DND-41 (cell line): ENCODE results near the gene PRR14L.
"Not testable (repeated sequence)": the region's sequence is repeated elsewhere in the genome, so short reads cannot be mapped to it uniquely, and the experiment has no call there.

Experiments used
- EZH2 ChIP-seq: IDR thresholded peaks from 3 replicates; pipeline ENCODE4 v1.6.1; 2012; ENCODE audit warnings: borderline replicate concordance, low read depth, mild to moderate bottlenecking, moderate library complexity, low read length, inconsistent platforms; ENCODE audit not compliant: severe bottlenecking
- TF ChIP-seq, protein P1 (sequence below): IDR thresholded peaks from 2 replicates; pipeline ENCODE4 v1.5.1; 2012; ENCODE audit warnings: borderline replicate concordance, low read length, moderate library complexity, mild to moderate bottlenecking; ENCODE audit not compliant: poor library complexity, severe bottlenecking; ENCODE audit errors: extremely low read depth

DNA sequence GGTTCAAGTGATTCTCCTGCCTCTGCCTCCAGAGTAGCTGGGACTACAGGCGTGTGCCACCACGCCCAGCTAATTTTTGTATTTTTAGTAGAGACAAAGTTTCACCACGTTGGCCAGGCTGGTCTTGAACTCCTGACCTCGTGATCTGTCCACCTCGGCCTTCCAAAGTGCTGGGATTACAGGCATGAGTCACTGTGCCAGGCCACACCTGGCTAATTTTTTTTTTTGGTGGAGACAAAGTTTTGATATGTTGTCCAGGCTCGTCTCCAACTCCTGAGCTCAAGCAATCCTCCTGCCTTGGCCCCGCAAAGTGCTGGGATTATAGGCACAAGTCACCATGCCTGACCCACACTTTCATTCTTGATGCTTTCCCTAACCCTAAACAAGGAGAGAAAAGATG, 9.6 kb downstream of the PRR14L start:
- TF ChIP-seq, protein P1, sequence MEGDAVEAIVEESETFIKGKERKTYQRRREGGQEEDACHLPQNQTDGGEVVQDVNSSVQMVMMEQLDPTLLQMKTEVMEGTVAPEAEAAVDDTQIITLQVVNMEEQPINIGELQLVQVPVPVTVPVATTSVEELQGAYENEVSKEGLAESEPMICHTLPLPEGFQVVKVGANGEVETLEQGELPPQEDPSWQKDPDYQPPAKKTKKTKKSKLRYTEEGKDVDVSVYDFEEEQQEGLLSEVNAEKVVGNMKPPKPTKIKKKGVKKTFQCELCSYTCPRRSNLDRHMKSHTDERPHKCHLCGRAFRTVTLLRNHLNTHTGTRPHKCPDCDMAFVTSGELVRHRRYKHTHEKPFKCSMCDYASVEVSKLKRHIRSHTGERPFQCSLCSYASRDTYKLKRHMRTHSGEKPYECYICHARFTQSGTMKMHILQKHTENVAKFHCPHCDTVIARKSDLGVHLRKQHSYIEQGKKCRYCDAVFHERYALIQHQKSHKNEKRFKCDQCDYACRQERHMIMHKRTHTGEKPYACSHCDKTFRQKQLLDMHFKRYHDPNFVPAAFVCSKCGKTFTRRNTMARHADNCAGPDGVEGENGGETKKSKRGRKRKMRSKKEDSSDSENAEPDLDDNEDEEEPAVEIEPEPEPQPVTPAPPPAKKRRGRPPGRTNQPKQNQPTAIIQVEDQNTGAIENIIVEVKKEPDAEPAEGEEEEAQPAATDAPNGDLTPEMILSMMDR: not testable (repeated sequence)
- not testable (repeated sequence) for TF ChIP-seq EZH2
